Stimulated activated CD8-positive, alpha-beta memory T cell treated with anti-CD3 and anti-CD28 coated beads, Interleukin-7, amount 100 ng/mL, for 1 hour (primary cell): ENCODE measurements around the gene GMNC.
"Not testable (repeated sequence)": the region's sequence is repeated elsewhere in the genome, so short reads cannot be mapped to it uniquely, and the experiment has no call there.

Experiments
- DNase-seq, 2 donors: peaks; one replicate each; pipeline ENCODE4 v3.0.0-alpha.2; 2020; ENCODE audit warnings: low read depth in 2 of 2

GMNC gene, protein sequence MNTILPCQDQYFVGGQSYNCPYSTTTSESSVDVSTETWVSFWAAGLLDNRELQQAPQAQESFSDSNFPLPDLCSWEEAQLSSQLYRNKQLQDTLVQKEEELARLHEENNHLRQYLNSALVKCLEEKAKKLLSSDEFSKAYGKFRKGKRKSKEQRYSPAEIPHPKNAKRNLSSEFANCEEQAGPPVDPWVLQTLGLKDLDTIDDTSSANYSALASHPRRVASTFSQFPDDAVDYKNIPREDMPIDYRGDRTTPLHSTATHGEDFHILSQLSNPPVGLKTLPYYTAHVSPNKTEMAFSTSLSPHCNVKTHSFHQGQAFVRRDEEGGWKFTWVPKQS

DNA sequence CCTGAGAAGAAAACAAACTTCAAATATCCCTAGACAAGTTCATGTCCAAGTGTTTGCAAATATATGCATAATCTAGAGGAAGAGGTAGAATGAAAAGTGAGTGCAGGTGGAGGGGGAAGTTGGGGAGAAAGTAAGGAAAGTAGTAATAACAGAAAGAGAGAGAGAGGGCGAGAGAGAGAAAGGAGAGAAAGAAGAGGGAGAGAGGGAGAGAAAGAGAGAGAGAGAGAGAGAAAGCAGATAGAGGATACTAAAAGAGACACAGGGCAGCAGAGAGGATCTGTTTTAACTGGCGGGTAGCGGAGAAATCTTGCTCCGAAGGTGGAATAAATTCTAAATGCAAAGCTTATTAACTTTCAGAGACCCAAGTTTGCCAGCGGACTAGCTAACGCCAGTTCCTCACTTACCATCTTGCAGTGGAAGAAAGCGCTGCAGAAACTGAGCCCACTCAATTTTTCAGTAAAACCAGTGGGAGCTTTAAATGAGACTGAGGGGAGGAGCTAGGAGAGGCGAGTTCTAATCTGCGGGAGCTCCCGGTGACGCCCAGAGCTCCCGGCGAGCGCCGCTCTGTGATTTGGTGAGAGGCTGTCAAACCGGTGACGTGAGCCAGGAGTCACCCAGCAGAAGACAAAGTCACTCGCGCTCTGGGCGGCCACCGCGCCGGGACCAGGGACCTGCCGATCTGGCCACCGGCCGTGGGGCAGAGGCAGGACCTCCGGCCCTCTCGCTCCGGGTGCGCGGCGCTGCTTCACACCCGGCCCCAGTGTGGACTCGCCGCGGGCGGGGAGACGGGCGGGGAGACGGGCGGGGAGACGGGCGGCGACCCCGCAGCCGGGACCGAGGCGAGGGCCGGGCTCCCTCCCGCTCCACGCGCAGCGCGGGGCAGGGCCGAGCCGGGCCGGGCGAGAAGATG is at the start of gene GMNC:
GMNC (minus strand) TSS at position 486 of the 910 bp plus-strand sequence; CDS start at position 407, 79 bp downstream.
- no peak for DNase-seq

- no peak for DNase-seq
These were observed 48.9 kb upstream of the GMNC start for GRCh38 chr3:190911382-190911781.

- DNase-seq: no peak
These were observed 47.4 kb upstream of the GMNC start for GRCh38 chr3:190909908-190910307.

- no peak for DNase-seq
These were observed 40.7 kb upstream of the GMNC start for GRCh38 chr3:190903156-190903555.

DNA sequence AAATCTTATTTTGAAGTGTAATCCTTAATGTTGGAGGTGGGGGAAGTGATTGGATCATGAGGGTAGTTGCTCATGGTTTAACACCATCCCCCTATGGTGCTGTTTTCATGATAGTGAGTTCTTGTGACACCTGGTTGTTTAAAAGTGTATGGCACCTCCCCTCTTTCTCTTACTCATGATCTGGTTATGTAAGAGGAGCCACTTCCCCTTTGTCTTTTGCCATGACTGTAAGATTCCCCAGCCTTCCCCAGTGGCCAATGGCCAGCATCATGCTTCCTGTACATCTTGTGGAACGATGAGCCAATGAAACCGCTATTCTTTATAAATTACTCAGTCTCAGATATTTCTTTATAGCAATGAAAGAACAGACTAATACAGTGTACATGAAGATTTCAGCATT is 39.8 kb upstream of the GMNC start:
- DNase-seq: no peak

GRCh38 chr3:190892395-190892902 is 30.0 kb upstream of the GMNC start:
- DNase-seq: no peak

DNA sequence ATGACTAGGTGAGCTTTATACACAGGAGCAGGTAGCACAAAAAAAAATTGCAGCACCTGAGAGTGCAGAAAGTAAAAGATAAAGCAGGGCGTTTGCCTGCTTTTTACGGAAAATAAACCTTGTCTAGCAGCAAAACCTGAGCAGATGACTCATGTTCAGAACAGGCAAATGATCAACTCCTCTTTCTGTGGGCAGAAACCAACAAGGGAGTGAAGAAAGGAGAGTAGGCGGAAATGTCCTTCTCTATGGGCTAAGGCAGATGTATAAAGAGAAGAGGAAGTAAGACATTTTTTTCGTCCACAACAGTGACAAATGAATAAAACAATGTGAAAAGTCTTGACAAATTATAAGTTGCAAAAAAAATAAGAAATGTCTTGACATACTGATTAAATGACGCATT is 24.5 kb upstream of the GMNC start:
- DNase-seq: no peak

- no peak for DNase-seq
These were observed 21.7 kb upstream of the GMNC start for GRCh38 chr3:190883973-190884832.

- no peak for DNase-seq
These were observed 20.6 kb upstream of the GMNC start for GRCh38 chr3:190883141-190883540.

- DNase-seq: no peak
These were observed 15.4 kb upstream of the GMNC start for GRCh38 chr3:190877925-190878324.

DNA sequence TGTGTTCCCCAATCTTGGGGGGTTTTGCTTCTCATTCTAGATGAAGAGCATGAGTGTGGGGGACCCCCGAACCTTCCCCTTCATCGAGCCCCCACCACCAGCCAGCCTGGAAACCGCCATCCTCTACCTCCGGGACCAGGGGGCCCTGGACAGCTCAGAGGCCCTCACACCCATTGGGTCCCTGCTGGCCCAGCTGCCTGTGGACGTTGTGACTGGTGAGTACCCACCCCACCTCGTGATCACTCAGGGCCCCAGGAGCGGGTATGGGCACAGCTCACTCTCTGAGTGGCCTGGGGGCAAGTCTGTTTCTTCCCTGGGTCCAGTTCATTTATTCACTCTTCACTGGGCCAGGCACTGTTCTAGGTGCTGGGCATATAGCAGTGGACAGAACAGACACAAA is 13.9 kb upstream of the GMNC start:
- not testable (repeated sequence) for DNase-seq

DNA sequence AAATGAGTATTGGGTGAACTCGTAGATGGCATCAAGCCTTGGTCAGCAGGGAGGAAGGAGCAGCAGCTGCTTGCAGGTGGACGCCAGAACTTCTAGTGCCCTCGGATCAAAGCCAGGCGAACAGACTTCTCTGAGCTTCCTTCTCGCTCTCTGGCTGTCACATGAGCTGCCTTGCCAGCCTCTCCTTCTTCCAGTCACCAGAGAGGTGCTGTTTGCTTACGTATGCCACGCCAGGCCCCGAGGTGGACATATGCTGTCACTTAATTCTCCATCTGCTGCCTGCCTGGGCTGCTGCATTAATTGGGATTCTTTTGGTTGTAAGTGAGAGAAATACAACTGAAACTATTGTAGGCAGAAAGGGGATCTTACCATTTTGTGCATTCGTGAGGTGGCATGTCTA is 12.6 kb upstream of the GMNC start:
- not testable (repeated sequence) for DNase-seq

GRCh38 chr3:190870127-190870526 is 7.6 kb upstream of the GMNC start:
- DNase-seq: no peak

GRCh38 chr3:190867071-190867470 is 4.6 kb upstream of the GMNC start:
- no peak for DNase-seq

DNA sequence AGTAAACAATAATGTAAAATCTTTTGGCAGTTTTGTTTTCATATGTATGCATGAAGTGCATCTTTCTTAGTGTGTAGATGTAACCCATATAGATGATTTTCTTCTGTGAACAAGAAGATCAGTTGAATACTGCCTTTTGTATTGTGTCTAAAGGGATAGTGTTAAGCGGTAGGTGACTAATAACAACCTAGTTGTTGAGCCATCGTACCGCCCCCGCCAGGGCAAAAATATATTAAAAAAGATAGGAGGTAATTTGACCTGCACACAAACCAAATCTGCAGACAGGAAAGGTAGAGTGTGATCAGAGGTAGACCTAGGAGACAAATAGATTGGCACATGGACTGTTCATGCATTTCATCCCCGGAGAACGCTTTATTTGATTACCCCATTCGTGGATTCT is 3.3 kb upstream of the GMNC start:
- DNase-seq: no peak

DNA sequence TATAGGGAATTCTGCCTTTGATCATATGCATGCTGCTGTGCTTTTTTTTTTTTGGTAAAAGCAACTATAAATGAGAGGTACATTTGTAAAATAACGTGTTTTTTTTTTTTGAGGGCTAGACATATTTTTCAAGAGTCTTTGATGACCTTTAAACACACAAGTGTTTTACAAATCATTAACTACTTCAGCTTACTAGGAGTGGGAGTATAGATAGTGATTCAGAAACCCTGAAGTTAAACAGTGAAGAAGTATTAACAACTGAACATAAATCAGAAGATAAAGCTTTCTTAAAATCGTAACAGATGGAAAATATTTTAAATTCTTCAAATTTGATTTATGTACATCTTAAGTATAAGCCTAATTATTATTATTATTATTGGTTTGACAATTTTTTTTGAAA is 2.9 kb upstream of the GMNC start:
- no peak for DNase-seq

GRCh38 chr3:190864002-190864401 is 1.5 kb upstream of the GMNC start:
- no peak for DNase-seq

DNA sequence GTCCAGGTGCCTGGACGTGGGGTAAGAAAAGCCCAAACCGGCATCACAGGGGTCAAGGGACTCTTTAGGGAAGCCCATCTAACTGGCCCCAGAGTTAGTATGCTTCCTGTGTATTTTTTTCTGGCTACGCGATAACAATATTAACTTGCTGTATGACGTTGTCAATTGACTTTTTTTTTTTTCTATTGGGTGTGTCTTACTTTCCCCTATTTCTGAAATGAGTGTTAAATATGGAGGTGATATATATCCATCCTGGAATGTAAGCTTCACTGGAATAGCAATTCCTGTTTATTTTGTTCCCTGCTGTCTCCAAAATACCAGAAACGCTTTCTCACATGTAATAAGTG is 598 bp upstream of the GMNC start:
- no peak for DNase-seq

- no peak for DNase-seq
These were observed 2.0 kb downstream of the GMNC start for GRCh38 chr3:190860521-190860920.

DNA sequence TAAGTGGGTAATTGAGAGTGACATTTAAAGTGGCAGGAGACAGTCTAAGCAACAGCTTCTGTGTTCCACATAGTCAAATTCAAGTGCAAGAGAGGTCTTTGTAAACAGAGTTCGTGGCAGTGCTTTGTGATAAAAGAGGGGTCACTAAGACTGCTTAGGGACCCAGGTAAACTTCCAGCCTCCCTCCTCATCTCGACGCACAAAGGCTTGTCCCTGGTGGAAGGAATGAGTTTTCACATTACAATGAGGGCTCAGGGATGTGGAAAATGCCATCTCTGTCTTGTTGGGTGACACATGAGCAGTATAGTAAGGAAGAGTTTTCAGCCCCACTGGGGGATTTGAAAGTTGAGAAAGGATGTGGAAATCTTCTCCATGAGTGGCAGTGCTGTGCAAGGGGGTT is 7.3 kb downstream of the GMNC start:
- DNase-seq: no peak

GRCh38 chr3:190854062-190854461 is 8.4 kb downstream of the GMNC start:
- DNase-seq: no peak

DNA sequence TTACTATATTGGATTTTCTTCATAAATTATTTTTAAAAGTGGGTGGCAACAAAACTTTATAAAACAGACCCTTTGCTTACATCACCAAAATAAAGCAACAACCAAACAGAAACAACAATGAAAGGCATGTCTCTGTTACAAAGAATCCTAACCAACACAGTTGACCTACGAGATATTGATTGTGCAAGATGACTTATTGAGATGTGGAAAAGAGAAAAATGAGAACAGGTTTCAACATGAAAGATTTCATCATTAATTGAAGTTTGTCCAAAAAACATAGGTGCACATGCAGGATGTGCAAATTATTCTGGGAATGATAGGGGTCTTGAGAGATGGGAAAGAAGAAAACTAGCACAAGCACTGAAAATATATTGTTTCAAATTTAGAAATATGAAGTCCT is 9.0 kb downstream of the GMNC start:
- no peak for DNase-seq
